NCI-H1930 (cell line): Measurements from ENCODE around the gene DOP1B.
"Not testable (repeated sequence)": the region's sequence is repeated elsewhere in the genome, so short reads cannot be mapped to it uniquely, and the experiment has no call there.

ENCODE experiments used
- DNase-seq, 2 experiments: peaks; one replicate each; lab custom pipeline; 2025; lab: John Stamatoyannopoulos, UW

Gene DOP1B

DNA sequence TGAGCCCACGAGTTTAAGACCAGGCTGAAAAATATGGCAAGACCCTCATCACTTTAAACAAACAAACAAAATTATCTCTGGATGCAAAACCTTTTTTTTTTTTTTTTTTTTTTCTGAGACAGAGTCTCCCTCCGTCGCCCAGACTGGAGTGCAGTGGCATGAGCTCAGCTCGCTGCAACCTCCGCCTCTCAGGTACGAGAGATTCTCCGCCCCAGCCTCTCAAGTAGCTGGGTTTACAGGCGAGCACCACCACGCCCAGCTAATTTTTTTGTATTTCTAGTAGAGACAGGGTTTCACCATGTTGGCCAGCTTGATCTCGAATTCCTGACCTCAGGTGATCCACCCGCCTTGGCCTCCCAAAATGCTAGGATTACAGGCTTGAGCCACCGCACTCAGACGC is 16.8 kb upstream of the DOP1B start:
- DNase-seq = not testable (repeated sequence)

DNA sequence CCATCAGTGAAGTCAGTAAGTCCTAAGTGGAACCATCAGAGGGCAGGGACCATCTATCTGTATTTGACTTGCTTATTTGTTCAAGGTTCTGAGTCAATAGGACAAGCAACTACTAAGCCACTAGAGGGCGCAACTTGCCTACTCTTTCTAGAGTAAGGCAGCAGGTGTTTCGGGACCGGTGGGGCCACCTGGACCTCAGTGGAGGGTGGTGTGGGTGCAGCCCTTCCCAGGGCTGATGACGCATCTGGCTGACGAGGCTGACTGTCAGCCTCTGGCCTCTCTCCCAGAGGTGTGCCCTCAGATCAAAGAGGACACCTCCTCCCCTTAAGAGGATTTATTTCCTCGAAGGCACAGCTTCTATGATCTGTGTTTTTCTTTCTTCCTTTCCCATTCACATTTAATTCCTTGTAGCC is 15.1 kb upstream of the DOP1B start:
- peak; percentile 84 to 88 for DNase-seq

DNA sequence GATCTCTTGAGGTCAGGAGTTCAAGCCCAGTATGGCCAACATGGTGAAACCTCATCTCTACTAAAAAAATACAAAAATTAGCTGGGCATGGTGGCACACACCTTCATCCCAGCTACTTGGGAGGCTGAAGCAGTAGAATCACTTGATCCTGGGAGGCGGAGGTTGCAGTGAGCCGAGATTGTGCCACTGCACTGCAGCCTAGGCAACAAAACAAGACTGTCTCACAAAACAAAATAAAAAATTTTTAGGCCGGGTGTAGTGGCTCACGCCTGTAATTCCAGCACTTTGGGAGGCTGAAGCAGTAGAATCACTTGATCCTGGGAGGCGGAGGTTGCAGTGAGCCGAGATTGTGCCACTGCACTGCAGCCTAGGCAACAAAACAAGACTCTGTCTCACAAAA is 12.4 kb upstream of the DOP1B start:
- DNase-seq = not testable (repeated sequence)

DNA sequence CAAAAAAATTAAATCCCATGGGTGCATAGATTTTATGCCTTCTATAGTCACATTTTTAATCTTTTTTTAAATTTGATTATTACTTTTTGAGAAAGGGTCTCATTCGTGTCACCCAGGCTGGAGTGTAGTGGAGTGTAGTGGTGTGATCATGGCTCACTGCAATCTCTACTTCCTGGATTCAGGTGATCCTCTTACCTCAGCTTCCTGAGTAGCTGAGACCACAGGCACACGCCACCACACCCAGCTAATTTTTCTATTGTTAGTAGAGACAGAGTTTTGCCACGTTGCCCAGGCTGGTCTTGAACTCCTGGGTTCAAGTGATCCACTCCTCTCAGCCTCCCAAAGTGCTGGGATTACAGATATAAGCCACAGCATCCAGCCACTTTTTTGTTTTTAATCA is 11.4 kb upstream of the DOP1B start:
- no peak for DNase-seq

DNA sequence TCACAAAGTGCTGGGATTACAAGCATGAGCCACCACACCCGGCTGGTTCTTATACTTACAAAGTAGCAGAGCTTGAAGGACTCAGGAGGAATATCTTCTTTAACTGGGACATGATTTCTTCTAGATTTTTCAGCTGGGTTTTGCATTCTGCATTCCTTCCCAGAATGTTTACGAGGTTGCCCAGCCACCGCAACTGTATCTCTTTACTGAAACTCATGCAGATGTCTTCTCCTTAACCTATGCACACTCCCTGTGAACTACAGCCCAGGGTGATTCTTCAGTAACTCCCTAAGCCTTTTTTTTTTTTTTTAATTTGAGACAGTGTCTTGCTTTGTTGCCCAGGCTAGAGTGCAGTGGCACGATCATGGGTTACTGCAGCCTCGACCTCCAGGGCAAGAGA is 8.7 kb upstream of the DOP1B start:
- DNase-seq = no peak

DNA sequence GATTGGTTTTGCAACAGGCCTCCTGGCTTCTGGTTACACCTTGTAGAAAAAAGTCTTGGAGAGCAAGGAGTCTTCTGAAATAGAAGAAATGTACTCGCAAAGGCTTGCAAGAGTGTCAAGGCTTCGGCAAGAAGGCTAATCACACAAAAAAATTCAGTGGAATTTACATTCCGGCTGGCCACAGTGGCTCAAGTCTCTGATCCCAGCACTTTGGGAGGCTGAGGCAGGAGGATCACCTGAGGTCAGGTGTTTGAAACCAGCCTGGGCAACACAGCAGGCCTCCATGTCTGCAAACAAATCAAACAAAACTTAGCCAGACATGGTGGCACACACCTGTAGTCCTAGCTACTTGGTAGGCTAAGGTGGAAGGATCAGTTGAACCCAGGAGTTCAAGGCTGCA is 7.7 kb upstream of the DOP1B start:
- no peak for DNase-seq

DNA sequence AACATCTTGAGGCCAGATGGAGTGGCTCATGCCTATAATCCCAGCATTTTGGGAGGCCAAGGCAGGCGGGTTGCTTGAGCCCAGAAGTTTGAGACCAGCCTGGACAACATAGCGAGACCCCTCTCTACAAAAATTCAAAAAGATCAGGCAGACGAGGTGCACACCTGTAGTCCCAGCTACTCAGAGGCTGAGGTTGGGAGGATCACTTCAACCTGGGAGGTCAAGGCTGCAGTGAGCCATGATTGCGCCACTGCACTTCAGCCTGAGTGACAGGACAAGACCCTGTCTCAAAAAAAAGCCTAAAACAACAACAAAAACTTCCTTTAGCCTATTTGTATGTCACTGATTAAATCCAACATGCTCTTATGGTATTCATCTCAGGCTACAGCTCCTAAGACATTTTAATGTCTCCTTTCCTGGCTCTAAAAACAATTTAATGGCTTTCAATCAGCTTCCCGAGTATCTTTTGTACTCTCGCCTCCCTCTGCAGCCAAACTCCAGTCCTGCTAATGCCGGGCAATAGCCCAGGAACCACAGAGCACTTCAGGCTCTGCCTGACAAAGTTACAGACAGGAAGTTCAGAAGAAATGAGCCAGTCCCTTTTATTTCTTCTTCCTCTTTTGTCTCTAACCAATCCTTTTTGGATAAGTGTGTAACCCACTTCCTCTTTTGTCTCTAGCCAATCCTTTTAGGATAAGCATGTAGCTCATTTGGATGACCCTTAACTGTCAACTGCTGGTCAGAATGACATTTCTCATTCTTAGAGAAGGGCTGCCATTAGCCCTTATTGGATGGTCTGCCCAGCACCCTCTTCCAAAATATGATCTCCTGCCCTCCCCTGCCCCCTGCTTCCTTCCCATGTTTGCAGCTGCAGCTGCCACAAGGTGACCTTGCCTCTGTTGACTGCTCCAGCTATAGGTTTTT is 6.6 kb upstream of the DOP1B start:
- no peak for DNase-seq

DNA sequence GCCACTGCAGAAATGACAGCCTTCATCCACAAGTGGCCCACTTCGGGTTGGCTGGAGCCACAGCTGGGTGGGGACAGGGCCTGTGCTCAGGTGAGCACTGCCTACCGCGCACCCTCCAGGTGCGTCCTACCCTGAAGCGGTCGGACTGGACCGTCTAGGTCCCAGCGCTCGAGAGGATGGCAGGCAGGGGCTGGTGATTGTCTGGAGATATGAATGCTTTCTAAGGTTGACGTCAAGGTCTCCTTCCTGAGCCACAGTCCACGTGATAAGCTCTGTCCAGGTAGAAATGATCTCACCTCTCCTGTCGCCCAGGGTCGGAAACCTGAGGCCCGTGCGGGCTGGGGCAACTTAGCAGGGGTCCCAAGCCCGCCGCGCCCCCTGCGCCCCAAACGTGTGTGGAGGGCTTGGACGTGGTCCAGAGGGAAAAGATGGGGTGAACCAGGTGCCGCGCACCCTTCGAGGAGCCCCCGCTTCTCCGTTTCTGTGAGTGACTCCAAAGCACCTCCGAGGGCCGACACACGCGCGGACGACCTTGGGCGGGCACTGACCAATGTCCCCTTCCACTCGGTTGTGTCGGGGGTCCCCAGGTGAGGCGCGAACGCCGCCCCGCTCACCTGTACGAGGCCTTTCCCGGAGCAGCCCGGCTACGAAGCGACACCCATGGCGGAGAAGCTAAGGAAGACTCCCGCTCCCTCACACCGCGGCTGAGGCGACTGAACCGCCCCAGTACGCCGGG is 853 bp upstream of the DOP1B start:
- DNase-seq = no peak

DNA sequence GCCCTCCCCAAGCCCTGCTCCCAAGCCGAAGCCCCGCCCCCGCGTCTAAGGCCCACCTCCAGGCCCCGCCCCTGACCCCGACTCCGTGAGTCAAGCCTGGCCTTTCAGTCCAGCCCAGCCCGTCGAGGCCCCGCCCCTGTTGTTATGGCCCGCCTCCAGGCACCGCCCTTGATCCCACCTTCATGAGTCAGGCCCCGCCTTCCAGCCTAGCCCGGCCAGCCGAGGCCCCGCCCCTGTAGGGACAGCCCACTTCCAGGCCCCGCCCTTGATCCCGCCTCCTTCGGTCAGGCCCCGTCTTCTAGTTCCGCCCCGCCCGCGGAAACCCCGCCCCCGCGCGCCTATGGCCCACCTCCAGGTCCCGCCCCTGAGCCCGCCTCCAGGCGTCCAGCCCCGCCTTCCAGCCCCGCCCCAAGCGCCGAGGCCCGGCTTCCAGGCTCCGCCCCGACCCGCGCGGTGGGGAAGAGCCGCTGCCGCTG is 247 bp upstream of the DOP1B start:
- DNase-seq = peak; percentile 94 to 97

DNA sequence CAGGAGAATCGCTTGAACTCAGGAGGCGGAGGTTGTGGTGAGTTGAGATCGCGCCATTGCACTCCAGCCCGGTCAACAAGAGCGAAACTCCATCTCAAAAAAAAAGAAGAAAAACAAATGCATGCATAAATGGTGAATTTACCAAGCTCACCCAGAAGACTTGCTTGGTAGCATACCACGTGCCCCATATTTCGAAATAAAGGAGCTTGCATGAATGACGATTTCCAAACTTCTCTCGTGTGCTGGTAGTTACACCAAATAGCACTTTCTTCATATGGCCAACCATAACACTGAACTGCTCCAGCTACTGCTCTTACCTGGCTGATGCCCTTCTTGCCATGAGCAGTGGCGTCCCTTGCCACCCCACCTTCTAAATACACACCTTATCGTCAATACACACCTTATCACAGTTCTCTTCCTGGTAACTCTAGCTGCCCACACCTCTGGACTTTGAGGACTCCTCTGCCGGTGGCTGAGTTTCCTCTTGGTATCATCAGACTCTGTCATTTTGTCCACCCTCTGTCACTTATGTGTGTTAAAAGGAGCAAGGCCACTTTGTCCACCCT is 2.8 kb downstream of the DOP1B start:
- no peak for DNase-seq

DNA sequence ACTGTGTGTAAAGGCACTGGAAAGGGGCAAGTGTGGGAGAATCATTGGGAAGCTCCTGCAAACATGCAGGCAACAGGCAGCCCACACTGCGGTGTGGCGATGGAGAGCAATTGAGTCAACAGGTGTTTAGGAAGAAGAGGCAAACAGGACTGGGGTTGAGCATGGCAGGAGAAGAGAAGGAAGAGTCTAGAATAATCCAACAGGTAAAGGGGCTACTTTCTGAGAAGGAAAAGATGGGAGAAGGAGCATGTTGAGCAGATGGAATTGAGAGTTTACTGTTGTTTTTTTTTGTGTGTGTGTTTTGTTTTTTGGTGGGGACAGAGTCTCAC is 4.2 kb downstream of the DOP1B start:
- no peak for DNase-seq

DNA sequence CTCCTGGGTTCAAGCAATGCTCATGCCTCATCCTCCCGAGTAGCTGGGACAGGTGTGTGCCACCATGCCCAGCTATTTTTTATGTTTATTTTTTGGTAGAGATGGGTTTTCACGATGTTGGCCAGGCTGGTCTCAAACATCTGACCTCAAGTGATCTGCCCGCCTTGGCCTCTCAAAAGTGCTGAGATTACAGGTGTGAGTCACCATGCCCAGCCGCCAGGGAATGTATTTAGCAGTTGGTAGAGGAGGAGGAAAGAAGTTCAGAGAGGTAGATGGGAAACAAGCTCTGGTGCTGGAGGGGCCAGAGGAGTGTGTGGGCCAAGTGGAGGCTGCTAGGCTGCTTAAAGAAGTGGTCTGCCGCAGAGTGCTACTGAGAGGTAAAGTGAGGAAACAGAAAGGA is 6.0 kb downstream of the DOP1B start:
- DNase-seq = no peak

DNA sequence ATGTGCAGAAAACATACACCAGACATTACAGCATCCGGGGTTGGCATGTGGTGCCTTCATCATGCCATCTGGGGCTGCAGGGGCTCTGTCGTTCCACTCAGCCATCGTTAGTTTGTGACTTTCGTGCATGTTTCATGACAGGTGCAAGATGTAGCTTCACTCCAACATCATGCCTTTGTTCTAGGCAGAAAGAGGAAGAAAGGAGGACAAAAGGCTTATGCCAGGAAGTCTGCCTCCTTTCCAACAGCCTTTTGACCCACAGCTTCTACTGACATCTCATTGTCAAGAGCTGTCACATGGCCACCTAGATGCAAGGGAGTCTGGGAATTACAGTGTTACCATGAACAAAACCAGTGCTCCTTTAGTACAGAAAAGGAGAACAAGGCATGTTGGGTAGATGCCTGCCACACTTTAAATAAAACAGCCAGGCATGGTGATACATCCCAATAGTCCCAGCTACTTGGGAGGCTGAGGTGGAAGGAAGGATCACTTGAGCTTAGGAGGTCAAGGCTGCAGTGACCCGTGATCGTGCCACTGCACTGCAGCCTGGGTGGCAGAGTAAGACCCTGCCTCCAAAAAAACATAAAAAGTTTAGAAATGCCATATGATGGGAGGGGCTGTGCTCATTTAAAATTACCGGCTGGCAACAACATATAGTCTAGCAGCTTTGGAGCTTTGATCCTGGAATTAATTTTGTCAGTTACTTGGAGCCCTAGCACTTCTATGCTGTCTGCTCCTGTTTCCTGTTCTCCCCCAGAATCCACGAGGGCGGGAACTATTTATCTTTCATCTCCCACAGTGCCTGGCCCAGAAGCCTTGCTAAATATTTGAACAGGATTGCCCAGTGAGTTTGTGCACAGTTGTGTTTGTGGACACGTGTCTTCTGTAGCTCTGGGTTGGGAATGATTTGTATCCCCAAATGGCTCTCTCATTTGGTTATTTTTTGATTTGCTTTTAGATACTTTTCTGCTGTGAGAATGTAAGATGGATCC is 7.4 kb downstream of the DOP1B start:
- DNase-seq = no peak

DNA sequence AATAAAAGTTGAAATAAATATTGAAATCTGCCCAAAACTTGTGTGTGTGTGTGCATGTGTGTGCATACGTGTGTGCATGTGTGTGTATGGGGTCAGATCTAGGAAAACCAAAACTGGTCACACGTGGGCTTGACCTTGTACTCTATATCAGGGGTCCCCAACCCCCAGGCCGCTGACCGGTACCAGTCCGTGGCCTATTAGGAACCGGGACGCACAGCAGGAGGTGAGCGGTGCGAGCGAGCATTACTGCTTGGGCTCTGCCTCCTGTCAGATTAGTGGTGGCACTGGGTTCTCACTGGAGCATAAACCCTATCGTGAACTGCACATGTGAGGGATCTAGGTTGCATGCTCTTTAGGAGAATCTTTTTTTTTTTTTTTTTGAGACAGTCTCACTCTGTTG is 8.7 kb downstream of the DOP1B start:
- no peak for DNase-seq

DNA sequence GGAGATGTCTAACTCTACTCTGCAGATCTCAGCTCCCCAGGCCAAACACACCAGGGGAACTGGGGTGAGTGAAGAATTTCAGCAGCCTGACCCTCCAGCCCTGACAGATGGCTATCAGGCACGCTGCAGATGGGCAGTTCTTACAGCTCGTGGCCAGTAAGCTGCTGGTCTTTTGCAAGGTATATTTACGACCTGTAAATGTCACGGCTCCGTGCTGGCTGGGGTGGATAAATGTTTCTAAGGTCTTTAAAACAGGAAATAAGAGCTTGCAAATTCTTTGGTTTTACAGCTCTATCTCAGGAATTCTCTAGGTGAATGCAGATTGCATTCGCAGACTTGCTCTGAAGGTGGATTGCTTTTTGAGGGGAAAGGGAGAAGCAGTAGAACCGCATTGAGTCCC is 10.1 kb downstream of the DOP1B start:
- DNase-seq = no peak

DNA sequence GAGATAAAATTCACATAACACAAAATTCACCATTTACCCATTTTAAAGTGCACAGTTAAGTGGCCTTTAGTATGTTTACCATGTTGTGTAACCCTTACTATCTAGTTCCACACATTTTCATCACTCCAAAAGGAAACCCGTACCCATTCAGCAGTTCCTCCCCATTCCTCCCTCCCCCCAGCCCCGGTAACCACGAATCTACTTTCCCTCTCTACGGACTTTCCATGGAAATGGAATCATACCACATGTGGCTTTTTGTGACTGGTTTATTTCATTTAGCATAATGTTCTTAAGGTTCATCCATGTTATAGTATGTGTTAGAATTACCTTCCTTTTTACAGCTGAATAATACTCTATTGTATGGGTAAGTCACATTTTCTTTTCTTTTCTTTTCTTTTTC is 10.9 kb downstream of the DOP1B start:
- no peak for DNase-seq

DNA sequence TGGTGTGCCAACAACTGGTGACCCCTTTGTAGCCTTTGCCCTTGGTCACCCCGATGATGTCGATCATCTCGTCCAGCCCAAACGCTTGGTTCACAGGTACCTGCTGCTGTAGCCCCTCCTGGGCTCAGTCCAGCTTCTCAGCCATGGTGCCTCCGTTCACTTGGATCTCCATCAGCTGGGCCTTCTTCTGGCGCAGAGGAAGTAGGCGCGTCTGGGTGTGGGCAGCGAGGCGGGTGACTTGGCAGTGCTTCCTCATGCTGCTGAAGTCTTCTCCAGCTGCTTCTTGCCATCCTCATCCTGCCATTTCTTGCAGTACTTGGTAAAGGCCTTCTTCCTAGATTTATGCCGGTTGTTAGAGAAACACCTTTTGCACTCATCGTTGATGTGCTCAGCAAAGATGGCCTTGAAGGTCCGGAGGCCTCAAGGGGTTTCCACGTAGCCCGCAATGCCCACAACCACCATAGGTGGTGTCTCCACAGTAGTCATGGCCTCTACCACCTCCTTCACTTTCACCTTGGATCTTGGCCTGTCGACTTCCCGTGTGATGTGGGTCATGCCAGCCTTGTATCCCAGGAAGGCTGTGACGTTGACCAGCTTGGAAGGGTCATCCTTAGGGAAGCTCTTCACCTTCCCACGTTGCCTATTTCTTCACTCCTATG is 13.0 kb downstream of the DOP1B start:
- DNase-seq = no peak

DNA sequence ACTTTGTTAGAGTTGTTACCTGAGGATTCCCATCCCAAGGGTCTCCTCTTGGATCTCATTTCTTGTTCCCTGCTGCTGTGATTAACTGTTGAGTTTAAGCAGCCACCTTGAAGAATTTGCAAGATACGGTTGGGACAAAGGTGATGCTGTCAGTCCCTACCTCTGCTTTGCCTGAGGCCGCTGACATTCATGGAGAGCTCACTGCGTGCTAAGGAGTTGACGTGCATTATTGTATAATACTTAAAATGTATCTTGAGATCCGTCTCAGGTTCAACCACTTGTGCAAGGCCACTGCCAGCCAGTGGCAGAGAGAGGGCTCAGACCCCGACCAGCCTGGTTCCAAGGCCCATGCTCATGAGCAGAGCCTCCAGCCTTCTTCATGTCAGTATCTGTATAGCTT is 14.2 kb downstream of the DOP1B start:
- no peak for DNase-seq

DNA sequence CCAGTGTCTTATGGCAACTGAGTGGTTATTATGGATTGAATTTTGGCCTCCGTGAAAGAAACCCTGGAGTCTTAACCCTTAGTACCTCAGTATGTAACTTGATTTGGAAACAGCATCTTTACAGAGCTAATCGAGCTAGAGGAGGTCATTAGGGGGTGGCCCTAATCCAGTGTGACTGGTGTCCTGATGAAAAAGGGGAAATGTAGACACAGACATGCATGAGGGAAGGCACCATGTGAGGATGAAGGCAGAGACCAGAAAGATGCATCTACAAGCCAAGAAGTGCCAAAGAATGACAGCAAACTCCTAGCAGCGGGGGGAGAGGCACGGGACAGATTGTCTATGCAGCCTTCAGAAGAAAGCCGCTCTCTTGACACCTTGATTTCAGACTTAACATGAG is 14.7 kb downstream of the DOP1B start:
- no peak for DNase-seq

DNA sequence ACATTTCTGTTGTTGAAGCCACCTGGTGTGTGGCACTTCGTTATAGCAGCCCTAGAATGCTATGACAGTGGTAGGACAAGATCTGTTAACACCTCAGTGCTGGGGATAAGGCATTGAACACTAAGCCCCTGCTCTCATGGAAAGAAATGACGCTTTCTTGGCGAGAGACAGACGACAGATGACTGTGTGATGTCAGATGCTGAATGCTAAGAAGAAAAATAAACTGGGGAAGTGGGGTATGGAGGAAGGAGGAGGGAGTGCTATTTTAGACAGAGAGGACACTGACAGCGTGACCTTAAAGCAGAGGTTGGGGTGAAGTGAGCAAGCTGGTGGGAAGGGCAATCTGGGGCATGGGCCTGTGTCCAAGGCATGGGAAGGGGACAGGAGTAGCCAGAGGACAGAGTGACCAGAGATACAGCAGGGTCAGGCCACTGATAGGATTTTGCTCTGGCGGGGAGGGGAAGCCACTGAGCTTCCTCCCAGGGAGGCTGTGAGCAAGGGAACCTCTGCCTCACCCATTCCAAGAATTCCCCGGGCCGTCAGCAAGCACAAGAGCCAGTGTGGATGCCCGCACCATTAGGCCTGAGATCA is 15.2 kb downstream of the DOP1B start:
- DNase-seq = no peak

DNA sequence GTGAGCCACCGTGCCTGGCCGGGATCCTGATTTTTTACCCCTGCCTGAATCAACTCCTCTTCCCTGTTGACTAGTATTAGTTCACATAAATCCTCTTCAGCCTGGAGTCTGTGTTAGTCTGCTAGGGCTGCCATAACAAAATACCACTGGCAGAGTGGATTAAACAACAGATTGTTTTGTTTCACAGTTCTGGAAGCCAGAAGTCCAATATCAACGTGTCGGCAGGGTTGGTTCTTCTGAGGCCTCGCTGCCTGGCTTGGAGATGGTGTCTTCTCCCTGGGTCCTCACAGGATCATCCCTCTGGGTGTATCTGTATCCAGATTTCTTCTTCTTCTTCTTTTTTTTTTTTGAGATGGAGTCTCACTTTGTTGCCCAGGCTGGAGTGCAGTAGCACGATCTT is 18.2 kb downstream of the DOP1B start:
- DNase-seq = no peak
